ENCODE results near the gene PARP6.

Gene PARP6

DNA sequence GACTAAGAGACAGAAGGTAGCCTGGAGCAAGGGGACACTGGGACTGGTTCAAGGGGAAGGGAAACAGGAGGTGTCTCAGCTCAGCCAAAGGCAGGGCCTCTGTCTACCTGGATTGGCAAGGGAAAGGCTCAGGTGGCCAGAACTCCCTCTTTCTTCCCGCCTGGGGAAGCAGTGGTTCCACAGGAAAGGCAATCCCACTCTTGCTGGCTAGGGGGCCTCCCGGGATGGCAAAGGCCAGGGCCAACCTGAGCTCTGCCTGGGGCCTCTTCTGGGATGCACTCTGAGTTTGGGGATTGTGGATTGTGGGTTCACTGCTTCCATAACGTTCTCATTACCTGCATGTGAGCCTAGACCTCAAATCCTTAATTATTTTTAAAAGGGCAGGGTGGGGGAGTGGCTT, 13.0 kb upstream of the PARP6 start:
- no peaks in the 10 kb centered on the region for H3F3A ChIP-seq (ENCODE audit: insufficient read depth, low read length)
- H3K27ac ChIP-seq (ENCODE audit: low read depth, low read length, poor library complexity, severe bottlenecking) = no peak overlapping the region
- TF ChIP-seq, protein P1, sequence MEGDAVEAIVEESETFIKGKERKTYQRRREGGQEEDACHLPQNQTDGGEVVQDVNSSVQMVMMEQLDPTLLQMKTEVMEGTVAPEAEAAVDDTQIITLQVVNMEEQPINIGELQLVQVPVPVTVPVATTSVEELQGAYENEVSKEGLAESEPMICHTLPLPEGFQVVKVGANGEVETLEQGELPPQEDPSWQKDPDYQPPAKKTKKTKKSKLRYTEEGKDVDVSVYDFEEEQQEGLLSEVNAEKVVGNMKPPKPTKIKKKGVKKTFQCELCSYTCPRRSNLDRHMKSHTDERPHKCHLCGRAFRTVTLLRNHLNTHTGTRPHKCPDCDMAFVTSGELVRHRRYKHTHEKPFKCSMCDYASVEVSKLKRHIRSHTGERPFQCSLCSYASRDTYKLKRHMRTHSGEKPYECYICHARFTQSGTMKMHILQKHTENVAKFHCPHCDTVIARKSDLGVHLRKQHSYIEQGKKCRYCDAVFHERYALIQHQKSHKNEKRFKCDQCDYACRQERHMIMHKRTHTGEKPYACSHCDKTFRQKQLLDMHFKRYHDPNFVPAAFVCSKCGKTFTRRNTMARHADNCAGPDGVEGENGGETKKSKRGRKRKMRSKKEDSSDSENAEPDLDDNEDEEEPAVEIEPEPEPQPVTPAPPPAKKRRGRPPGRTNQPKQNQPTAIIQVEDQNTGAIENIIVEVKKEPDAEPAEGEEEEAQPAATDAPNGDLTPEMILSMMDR (IDR thresholded peaks at IDR 0.05; ENCODE audit: low read length) = no peak
- TF ChIP-seq EZH2 (IDR thresholded peaks at IDR 0.05; ENCODE audit: borderline replicate concordance, low read length) = no peak
- no peaks in the 10 kb centered on the region for H3K36me3 ChIP-seq (ENCODE audit: insufficient read depth, low read length)
- no peaks in the 10 kb centered on the region for H3K9me2 ChIP-seq (ENCODE audit: low read depth, low read length)
- no peak overlapping the region for H2AFZ ChIP-seq (ENCODE audit: low read length)
- H3K27me3 ChIP-seq (ENCODE audit: insufficient read depth, low read length) = 0 out of 2 replicates have a peak, but pooled peaks cover 3% of the 10 kb centered on the region
- H3K4me1 ChIP-seq (ENCODE audit: insufficient read depth, low read length, severe bottlenecking) = no peaks in the 10 kb centered on the region
- H3K9ac ChIP-seq (ENCODE audit: low read length) = no peak overlapping the region
- H3K4me2 ChIP-seq (ENCODE audit: low read length) = no peak overlapping the region
- H3K79me2 ChIP-seq (ENCODE audit: insufficient read depth, low read length) = no peaks in the 10 kb centered on the region
- no peaks in the 10 kb centered on the region for H3K9me3 ChIP-seq (ENCODE audit: low read length)
- H4K20me1 ChIP-seq (ENCODE audit: insufficient read depth, low read length) = no peaks in the 10 kb centered on the region
- no peak overlapping the region for H3K4me3 ChIP-seq (ENCODE audit: low read depth, low read length, poor library complexity, severe bottlenecking)

DNA sequence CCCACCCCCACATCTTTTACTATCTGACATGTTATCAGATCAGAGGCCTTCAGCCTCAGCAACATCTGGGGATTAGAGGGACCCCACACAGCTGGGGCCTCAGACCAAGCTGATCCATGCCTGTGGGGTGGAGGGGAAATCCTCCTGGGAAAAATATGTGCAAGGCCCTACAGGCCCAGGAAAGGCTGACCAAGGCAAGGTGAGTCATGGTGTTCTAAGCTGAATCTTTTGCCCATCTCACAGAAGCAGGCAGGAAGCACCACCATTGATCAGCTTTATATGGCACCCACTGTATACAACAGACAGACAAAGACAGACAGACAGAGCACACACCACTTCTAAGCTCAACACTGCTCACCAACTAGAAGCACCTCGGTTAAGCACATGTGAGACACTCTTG, 12.4 kb upstream of the PARP6 start:
- Histone ChIP-seq H2AFZ (ENCODE audit: low read length) (no peak overlapping the region), H3K9me2 (ENCODE audit: low read depth, low read length) (no peaks in the 10 kb centered on the region), H3K27ac (ENCODE audit: low read depth, low read length, poor library complexity, severe bottlenecking) (no peak overlapping the region), H3K36me3 (ENCODE audit: insufficient read depth, low read length) (no peaks in the 10 kb centered on the region), H3K79me2 (ENCODE audit: insufficient read depth, low read length) (no peaks in the 10 kb centered on the region), H3K4me2 (ENCODE audit: low read length) (no peak overlapping the region), H3K4me3 (ENCODE audit: low read depth, low read length, poor library complexity, severe bottlenecking) (no peak overlapping the region), H3F3A (ENCODE audit: insufficient read depth, low read length) (no peaks in the 10 kb centered on the region), H3K9ac (ENCODE audit: low read length) (no peak overlapping the region), H4K20me1 (ENCODE audit: insufficient read depth, low read length) (no peaks in the 10 kb centered on the region), H3K27me3 (ENCODE audit: insufficient read depth, low read length) (no peaks in the 10 kb centered on the region), H3K4me1 (ENCODE audit: insufficient read depth, low read length, severe bottlenecking) (no peaks in the 10 kb centered on the region), H3K9me3 (ENCODE audit: low read length) (no peaks in the 10 kb centered on the region)
- TF ChIP-seq, protein P1 (IDR thresholded peaks at IDR 0.05; ENCODE audit: low read length) = no peak
- no peak for TF ChIP-seq EZH2 (IDR thresholded peaks at IDR 0.05; ENCODE audit: borderline replicate concordance, low read length)

DNA sequence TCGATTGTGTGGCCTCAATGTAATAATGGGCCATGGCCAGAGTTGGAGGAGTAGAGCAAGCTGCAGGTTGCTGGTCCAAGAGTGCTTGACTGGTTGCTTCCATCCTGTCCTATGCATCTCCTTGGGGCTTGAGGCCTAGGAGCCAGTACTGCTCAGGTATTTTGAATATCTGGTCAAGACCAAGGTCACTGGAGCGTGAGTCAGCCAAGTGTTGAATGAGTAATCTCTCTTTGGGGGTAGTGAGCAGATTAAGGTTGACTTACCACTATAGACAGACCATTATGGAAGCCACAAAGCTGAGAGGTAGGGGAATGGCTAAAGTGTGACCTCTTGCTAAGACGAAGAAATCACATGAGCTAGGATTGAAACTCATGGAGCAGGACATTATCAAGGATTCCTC, 9.4 kb upstream of the PARP6 start:
- Histone ChIP-seq H3K27ac (ENCODE audit: low read depth, low read length, poor library complexity, severe bottlenecking) (no peak overlapping the region), H3K9me3 (ENCODE audit: low read length) (no peaks in the 10 kb centered on the region), H3K4me3 (ENCODE audit: low read depth, low read length, poor library complexity, severe bottlenecking) (no peak overlapping the region), H3K27me3 (ENCODE audit: insufficient read depth, low read length) (no peaks in the 10 kb centered on the region), H3K36me3 (ENCODE audit: insufficient read depth, low read length) (no peaks in the 10 kb centered on the region), H3K9ac (ENCODE audit: low read length) (no peak overlapping the region), H4K20me1 (ENCODE audit: insufficient read depth, low read length) (no peaks in the 10 kb centered on the region), H3F3A (ENCODE audit: insufficient read depth, low read length) (no peaks in the 10 kb centered on the region), H3K79me2 (ENCODE audit: insufficient read depth, low read length) (no peaks in the 10 kb centered on the region), H2AFZ (ENCODE audit: low read length) (no peak overlapping the region), H3K4me2 (ENCODE audit: low read length) (no peak overlapping the region), H3K9me2 (ENCODE audit: low read depth, low read length) (no peaks in the 10 kb centered on the region), H3K4me1 (ENCODE audit: insufficient read depth, low read length, severe bottlenecking) (no peaks in the 10 kb centered on the region)
- TF ChIP-seq, protein P1 (IDR thresholded peaks at IDR 0.05; ENCODE audit: low read length) = no peak
- TF ChIP-seq EZH2 (IDR thresholded peaks at IDR 0.05; ENCODE audit: borderline replicate concordance, low read length) = no peak

Data from OCI-LY1 (cell line).